Thyroid gland (tissue), 4 donors: ENCODE measurements around the gene CELF4. TPM values are rescaled to one million over a fixed set of nuclear protein-coding genes. Genes with fewer than 3 reads are reported as not detected.

ENCODE experiments used
- DNase-seq, 2 donors: peaks; one replicate each; pipeline ENCODE4 v3.0.0-alpha.2; 2019
- H3K27ac ChIP-seq, 3 donors: fragments of 200-600 bp; sonication (generic); 1 replicate in 2 of 3; 2 replicates in 1 of 3; pipeline ENCODE4 v1.5.1; 2016 to 2019; ENCODE audit warnings: mild to moderate bottlenecking in 1 of 3, moderate library complexity in 1 of 3
- H3K27me3 ChIP-seq: fragments of 200-600 bp; sonication (generic); one replicate; pipeline ENCODE4 v1.5.1; 2019
- H3K36me3 ChIP-seq, 2 donors: fragments of 200-600 bp; sonication (generic); one replicate each; pipeline ENCODE4 v1.5.1; 2016 to 2019
- H3K4me1 ChIP-seq, 2 donors: fragments of 200-600 bp; sonication (generic); one replicate each; pipeline ENCODE4 v1.5.1; 2017 to 2019
- H3K4me3 ChIP-seq, 3 donors: fragments of 200-600 bp; sonication (generic); replicated peaks in 1 of 3; 1 replicate in 2 of 3; 2 replicates in 1 of 3; pipeline ENCODE4 v1.5.1; 2016; ENCODE audit warnings: mild to moderate bottlenecking in 1 of 3
- H3K9me3 ChIP-seq: fragments of 200-600 bp; sonication (generic); one replicate; pipeline ENCODE4 v1.5.1; 2017
- POLR2A ChIP-seq, 2 donors: fragments of 450-650 bp; IDR thresholded peaks; one replicate each; pipeline ENCODE4 v1.6.1; 2017; ENCODE audit warnings: antibody characterized with exemption in 2 of 2, mild to moderate bottlenecking in 2 of 2, moderate library complexity in 1 of 2
- WGBS, 2 donors: methylation state at CpG; one replicate each; pipeline ENCODE4 v1.1.5; 2017; 5-methylcytosine and 5-hydroxymethylcytosine counted together
- intact Hi-C: fragments of 100-400 bp; cut with DNase I; formaldehyde crosslinking; loops from one replicate; pipeline ENCODE4 v1.15.1; 2023
- total RNA-seq, 4 donors: library from RNA; depleted of rRNA; stranded (reverse); fragments of >200 nt; gene quantifications; one replicate each; pipeline ENCODE4 v1.2.3, GENCODE V29; 2016
- TF ChIP-seq, protein P1 (sequence below), 6 experiments: fragments of 200-600 bp in 3 of 6; fragments of 450-650 bp in 3 of 6; sonication (generic) in 3 of 6; IDR thresholded peaks; one replicate each; pipeline ENCODE4 v1.5.1; 2016 to 2019; ENCODE audit warnings: antibody characterized with exemption in 6 of 6, mild to moderate bottlenecking in 2 of 6, inconsistent platforms in 1 of 6, moderate library complexity in 1 of 6

Gene CELF4
- total RNA-seq, 4 donors from 2014 or later, result 4.3 TPM; not detected in 3

DNA sequence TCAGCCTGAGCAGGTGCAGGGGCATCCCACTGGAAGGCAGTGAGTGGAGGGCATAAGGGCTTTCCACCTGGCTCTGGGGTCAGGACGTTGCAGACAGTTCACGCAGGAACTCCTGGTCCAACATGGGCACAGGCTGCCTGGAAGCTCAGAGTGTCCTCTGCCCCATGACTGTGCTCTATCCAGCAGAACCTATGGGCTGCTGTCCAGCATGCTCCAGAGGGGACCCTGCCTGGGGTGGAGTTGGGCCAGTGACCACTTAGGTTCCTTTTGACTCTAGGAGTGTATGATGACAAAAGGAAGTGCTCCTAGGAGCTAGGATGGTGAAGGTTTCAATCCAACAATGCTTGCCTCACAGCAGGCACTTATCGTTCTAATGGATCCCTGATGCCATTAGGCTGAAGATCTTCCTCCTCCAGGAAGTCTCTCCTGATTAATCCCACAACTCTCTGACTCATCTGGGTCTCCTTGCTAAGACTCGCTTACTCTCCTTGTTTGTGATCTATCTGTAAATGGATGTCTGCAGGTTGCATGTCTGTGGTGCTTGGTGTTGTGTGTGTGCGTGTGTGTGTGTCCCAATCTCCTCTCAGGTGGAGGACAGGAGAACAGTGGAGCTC lies 224.0 kb downstream of the CELF4 start:
- intact Hi-C loops, result no loop called here

DNA sequence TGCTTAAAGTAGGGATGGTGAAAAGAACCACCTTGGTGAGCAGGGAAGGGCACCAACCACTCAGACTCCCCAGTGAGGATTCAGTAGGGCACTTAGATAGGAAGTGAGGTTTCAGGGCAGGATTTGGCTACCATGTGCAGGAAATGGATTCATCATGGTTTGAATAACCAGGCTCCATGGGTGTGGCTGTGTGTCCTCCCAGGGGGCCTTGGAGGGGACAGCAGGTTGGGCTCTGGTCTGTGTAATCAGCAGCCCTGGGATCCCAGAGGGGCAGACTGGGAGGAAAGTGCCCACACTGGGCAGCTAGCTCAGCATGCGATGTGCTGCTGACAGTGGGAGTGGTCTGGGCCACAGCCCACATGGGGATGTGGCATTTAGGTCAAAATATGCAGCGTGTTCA lies 224.6 kb downstream of the CELF4 start:
- Histone ChIP-seq H3K9me3 (no peaks in the 10 kb centered on the region), H3K36me3 (no peaks in the 10 kb centered on the region), H3K4me1 (no peaks in the 10 kb centered on the region), H3K27me3 (no peaks in the 10 kb centered on the region), H3K27ac (no peak overlapping the region), H3K4me3 (no peak overlapping the region)
- 70 to 74% methylated on average over 2 of the region's 2 CpGs for WGBS, 2 donors
- TF ChIP-seq, protein P1, sequence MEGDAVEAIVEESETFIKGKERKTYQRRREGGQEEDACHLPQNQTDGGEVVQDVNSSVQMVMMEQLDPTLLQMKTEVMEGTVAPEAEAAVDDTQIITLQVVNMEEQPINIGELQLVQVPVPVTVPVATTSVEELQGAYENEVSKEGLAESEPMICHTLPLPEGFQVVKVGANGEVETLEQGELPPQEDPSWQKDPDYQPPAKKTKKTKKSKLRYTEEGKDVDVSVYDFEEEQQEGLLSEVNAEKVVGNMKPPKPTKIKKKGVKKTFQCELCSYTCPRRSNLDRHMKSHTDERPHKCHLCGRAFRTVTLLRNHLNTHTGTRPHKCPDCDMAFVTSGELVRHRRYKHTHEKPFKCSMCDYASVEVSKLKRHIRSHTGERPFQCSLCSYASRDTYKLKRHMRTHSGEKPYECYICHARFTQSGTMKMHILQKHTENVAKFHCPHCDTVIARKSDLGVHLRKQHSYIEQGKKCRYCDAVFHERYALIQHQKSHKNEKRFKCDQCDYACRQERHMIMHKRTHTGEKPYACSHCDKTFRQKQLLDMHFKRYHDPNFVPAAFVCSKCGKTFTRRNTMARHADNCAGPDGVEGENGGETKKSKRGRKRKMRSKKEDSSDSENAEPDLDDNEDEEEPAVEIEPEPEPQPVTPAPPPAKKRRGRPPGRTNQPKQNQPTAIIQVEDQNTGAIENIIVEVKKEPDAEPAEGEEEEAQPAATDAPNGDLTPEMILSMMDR (IDR thresholded peaks at IDR 0.05), result no peak
- DNase-seq, result no peak
- intact Hi-C loops, result no loop called here

More for the DNA sequence above, 224.0 kb downstream of the CELF4 start:
- Histone ChIP-seq H3K9me3 (no peaks in the 10 kb centered on the region), H3K4me1 (no peaks in the 10 kb centered on the region), H3K27me3 (no peaks in the 10 kb centered on the region), H3K36me3 (no peaks in the 10 kb centered on the region), H3K4me3 (no peak overlapping the region), H3K27ac (no peak overlapping the region)
- no peak for TF ChIP-seq POLR2A (IDR thresholded peaks at IDR 0.05)
- TF ChIP-seq, protein P1 (IDR thresholded peaks at IDR 0.05), result no peak
- WGBS, 2 donors, result 81 to 89% methylated on average over 5 of the region's 5 CpGs
- no peak for DNase-seq

DNA sequence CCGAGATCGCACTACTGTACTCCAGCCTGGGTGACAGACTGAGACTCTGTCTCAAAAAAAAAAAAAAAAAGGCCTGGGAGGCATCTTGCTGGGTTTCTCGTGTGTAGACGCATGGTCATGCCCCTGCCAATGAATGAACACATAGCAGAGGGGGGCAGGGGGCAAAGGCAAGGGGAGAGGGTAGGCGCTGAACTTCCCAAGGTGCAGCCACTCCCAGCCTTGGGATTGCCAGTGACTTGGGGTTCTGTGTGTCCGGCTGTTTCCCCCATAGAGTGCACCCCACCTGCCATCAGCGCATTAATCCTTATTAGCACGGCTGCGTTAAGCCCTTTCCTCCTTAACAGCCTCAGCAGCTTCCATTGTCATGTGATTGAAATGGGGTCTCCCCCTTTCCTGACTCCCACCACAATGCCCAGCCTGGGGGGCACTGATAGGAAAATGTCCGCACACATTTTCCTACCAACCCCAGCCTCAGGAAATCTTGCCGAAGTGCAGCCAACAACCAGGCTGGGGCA lies 225.8 kb downstream of the CELF4 start:
- no peak for DNase-seq
- intact Hi-C loops, result no loop called here
- Histone ChIP-seq H3K4me3 (no peak overlapping the region), H3K27ac (no peak overlapping the region), H3K4me1 (no peaks in the 10 kb centered on the region), H3K9me3 (no peaks in the 10 kb centered on the region), H3K36me3 (no peaks in the 10 kb centered on the region), H3K27me3 (no peaks in the 10 kb centered on the region)
- TF ChIP-seq, protein P1 (IDR thresholded peaks at IDR 0.05), result no peak
- 74 to 78% methylated on average over 11 of the region's 11 CpGs for WGBS, 2 donors

DNA sequence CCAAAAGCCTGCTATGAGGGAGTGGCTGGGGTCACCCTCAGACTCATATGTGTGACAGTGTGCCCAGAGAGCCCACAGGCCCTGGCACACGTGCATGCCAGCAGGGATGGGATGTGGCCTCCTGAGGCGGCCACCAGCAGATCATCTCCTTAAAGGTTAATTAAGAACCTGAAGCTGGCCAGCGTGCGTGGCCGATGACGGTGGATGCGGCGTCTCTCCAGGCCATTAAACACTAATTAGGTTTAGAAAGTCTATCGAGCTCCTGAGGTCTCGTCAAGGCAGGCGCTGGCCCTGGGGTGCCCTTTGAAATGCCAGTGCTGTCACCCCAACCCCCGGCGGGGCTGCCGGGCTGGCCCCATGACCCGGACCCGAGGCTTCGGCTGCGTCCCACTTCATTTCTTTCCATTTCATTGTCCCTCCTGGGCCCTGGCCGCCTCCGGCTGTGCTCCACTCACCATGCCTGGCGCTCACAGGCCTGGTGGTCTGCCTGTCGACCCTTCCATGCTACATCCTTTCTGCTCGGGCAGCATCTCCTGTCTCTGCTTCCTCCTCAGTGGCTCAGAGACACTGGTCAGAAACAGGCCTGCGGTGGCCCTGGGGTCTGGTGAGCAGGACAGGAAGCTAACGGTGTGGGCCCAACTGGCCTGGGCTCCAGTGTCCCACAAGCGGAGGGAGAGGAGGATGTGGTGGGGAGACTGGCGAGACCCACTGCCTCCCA lies 228.9 kb downstream of the CELF4 start:
- intact Hi-C loops, result no loop called here
- 92 to 94% methylated on average over 27 of the region's 27 CpGs for WGBS, 2 donors
- H3K27me3 ChIP-seq, result no peaks in the 10 kb centered on the region
- H3K9me3 ChIP-seq, result no peaks in the 10 kb centered on the region
- H3K4me3 ChIP-seq, result no peak overlapping the region
- H3K27ac ChIP-seq, result no peak overlapping the region
- no peak for DNase-seq
- TF ChIP-seq, protein P1 (IDR thresholded peaks at IDR 0.05), result no peak
- TF ChIP-seq POLR2A (IDR thresholded peaks at IDR 0.05), result no peak
- H3K4me1 ChIP-seq, result no peaks in the 10 kb centered on the region
- H3K36me3 ChIP-seq, result no peaks in the 10 kb centered on the region

DNA sequence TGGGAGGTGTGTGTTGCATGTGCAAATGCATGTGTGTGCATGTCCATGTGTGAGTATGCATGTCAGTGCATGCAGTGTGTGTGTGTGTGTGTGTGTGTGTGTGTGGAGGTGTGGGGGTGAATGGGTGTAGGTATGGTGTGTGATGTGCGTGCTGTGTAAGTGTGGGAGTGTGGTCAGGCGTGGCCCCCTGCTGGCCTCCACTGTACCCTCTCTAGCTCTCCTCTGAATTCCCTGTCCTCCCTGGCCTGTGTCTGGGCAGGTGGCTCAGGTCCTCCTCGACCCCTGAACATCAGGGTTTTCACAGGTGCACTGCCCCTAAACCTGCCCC lies 230.2 kb downstream of the CELF4 start:
- Histone ChIP-seq H3K27me3 (no peaks in the 10 kb centered on the region), H3K36me3 (no peaks in the 10 kb centered on the region), H3K27ac (no peak overlapping the region), H3K9me3 (no peaks in the 10 kb centered on the region), H3K4me1 (no peaks in the 10 kb centered on the region), H3K4me3 (no peak overlapping the region)
- intact Hi-C loops, result no loop called here
- TF ChIP-seq, protein P1 (IDR thresholded peaks at IDR 0.05), result peak in 3 of 6 experiments; percentile 18 to 32 (median 28)
- no peak for TF ChIP-seq POLR2A (IDR thresholded peaks at IDR 0.05)
- 59 to 73% methylated on average over 3 of the region's 3 CpGs for WGBS, 2 donors
- DNase-seq, result peak in 1 of 2 donors; percentile 18
